ENCODE data around the gene CLEC10A.

DNA sequence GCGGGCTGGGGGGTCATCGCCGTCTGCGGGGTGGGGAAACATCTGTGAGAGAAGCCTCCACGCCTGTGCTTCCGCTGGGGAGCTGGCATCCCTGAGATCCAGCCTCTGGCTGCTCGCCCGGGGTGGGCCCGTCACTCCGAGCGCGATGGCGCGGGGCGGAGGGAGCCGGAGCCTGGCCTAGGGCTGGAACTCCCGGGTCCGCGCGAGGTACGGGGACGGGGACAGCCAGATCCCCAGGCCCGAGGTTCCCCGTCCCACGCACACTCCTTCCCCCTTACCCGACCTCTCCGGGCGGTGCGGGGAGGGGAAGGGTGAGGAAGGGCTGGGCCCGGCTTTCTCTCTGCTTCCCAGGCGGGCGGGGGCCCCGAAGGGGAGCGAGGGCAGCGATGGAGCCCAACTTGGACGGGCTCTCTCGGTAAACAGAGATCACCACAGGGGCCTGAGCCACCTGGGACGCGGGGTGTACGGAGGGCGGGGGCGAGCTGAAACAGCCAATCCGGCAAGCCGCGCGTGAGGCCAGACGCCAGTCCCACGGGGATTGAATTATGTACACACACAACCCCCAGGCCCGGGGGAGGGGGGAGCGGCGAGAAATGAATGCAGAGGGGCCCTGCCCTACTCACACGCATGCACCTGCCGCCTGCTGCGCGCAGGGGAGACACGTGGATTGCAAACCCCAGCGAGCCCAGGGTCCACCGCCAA, 36.4 kb downstream of the CLEC10A start, which contains the start of gene SLC16A11:
- TF ChIP-seq EZH2phosphoT487 (IDR thresholded peaks at IDR 0.05; ENCODE audit: borderline replicate concordance, low read length) (no peak), EZH2 (IDR thresholded peaks at IDR 0.05; ENCODE audit: low read length, unreplicated experiment) (no peak)
- TF ChIP-seq, protein P1, sequence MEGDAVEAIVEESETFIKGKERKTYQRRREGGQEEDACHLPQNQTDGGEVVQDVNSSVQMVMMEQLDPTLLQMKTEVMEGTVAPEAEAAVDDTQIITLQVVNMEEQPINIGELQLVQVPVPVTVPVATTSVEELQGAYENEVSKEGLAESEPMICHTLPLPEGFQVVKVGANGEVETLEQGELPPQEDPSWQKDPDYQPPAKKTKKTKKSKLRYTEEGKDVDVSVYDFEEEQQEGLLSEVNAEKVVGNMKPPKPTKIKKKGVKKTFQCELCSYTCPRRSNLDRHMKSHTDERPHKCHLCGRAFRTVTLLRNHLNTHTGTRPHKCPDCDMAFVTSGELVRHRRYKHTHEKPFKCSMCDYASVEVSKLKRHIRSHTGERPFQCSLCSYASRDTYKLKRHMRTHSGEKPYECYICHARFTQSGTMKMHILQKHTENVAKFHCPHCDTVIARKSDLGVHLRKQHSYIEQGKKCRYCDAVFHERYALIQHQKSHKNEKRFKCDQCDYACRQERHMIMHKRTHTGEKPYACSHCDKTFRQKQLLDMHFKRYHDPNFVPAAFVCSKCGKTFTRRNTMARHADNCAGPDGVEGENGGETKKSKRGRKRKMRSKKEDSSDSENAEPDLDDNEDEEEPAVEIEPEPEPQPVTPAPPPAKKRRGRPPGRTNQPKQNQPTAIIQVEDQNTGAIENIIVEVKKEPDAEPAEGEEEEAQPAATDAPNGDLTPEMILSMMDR (conservative IDR thresholded peaks at IDR 0.05; ENCODE audit: low read depth, low read length) = no peak

All from PC-3 (cell line).